Measurements from ENCODE around the gene PGLYRP2.

DNA sequence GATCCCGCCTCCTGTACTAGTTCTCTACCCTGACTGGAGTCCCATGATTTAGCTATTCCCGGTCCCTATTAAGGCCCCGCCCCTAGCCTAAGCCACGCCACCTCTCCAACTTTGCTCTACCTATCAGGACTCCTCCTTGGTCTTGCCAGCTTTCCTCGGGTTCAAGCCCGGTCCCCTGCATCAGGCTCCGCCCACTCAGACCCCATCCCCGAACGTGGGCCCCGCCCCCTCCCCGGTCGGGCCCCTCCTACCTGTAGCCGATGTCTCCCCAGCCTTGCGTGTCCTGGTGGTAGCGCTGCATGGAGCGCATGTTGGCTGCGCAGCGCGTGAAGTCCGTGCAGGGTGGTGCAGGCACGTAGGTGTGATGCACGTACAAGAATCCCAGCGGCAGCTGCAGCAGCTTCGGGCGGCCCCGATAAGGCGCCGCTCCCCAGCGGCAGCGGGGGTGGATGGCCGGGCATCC is 7.6 kb downstream of the PGLYRP2 start:
- TF ChIP-seq, protein P1, sequence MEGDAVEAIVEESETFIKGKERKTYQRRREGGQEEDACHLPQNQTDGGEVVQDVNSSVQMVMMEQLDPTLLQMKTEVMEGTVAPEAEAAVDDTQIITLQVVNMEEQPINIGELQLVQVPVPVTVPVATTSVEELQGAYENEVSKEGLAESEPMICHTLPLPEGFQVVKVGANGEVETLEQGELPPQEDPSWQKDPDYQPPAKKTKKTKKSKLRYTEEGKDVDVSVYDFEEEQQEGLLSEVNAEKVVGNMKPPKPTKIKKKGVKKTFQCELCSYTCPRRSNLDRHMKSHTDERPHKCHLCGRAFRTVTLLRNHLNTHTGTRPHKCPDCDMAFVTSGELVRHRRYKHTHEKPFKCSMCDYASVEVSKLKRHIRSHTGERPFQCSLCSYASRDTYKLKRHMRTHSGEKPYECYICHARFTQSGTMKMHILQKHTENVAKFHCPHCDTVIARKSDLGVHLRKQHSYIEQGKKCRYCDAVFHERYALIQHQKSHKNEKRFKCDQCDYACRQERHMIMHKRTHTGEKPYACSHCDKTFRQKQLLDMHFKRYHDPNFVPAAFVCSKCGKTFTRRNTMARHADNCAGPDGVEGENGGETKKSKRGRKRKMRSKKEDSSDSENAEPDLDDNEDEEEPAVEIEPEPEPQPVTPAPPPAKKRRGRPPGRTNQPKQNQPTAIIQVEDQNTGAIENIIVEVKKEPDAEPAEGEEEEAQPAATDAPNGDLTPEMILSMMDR (IDR thresholded peaks at IDR 0.05; ENCODE audit: low read depth, low read length) = no peak
- TF ChIP-seq MYC (IDR thresholded peaks at IDR 0.05; ENCODE audit: low read depth, low read length) (no peak), POLR2A (IDR thresholded peaks at IDR 0.05; ENCODE audit: extremely low read depth, insufficient read length) (no peak)
